Activated CD4-positive, alpha-beta T cell treated with anti-CD3 and anti-CD28 coated beads, Interleukin-2, amount 10 ng/mL, durations not matched to agents 24 days and 14 days (primary cell): ENCODE measurements around the gene FUT8. TPM values are rescaled to one million over a fixed set of nuclear protein-coding genes. Genes with fewer than 3 reads are reported as not detected.

Source experiments
- DNase-seq: peaks from one replicate; pipeline ENCODE4 v3.0.0; 2022
- H3K27ac Mint-ChIP-seq: one replicate; pipeline ENCODE4 v1.8.0; 2022; ENCODE audit warnings: mild to moderate bottlenecking, mixed read lengths
- H3K27me3 Mint-ChIP-seq: one replicate; pipeline ENCODE4 v1.8.0; 2022; ENCODE audit warnings: mixed read lengths
- H3K36me3 Mint-ChIP-seq: one replicate; pipeline ENCODE4 v1.8.0; 2022; ENCODE audit warnings: low read depth, mild to moderate bottlenecking, mixed read lengths
- H3K4me1 Mint-ChIP-seq: one replicate; pipeline ENCODE4 v1.8.0; 2021; ENCODE audit warnings: mixed read lengths
- H3K4me3 Mint-ChIP-seq: one replicate; pipeline ENCODE4 v1.8.0; 2022; ENCODE audit warnings: mild to moderate bottlenecking, moderate library complexity, mixed read lengths
- H3K9me3 Mint-ChIP-seq: one replicate; pipeline ENCODE4 v1.8.0; 2021; ENCODE audit warnings: mixed read lengths
- intact Hi-C: fragments of 100-400 bp; cut with micrococcal nuclease; formaldehyde crosslinking; loops from one replicate; pipeline ENCODE4 v1.15.1; 2023
- total RNA-seq: library from RNA; stranded (reverse); gene quantifications from 2 replicates; pipeline ENCODE4 v1.2.3, GENCODE V29; 2022

FUT8 gene
- total RNA-seq, 1 donor from 2014 or later = 137 TPM

- peaks cover 5% of the 10 kb centered on the region for H3K9me3 Mint-ChIP-seq
- intact Hi-C loops = no loop called here
- DNase-seq = no peak
- H3K4me3 Mint-ChIP-seq = no peak overlapping the region
- H3K27me3 Mint-ChIP-seq = peaks cover 4% of the 10 kb centered on the region
- no peaks in the 10 kb centered on the region for H3K4me1 Mint-ChIP-seq
- H3K36me3 Mint-ChIP-seq = no peaks in the 10 kb centered on the region
- no peak overlapping the region for H3K27ac Mint-ChIP-seq
Measured at GRCh38 chr14:65755331-65755730, 342.8 kb downstream of the FUT8 start.

DNA sequence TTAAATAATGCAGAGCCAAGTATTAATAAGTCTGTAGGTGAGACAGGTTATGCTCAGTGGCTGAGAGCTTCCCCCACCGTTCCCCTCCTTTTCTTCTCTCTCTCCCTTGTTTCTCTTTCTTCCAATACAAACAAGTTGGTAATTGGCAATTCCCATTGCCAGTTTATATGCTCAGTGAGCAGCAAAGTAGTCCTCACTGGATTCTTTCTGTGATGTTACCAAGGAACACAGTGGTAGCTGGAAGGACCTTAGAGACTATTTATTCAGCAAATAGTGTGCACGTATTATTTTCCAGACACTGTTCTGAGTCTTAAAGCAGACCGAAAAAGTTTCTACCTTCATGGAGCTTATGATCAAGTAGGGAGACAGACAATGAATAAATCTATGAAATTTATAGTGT, 344.4 kb downstream of the FUT8 start:
- Mint-ChIP-seq H3K27me3 (peaks cover 4% of the 10 kb centered on the region), H3K27ac (no peak overlapping the region), H3K4me1 (no peaks in the 10 kb centered on the region), H3K4me3 (no peak overlapping the region), H3K9me3 (peaks cover 5% of the 10 kb centered on the region), H3K36me3 (no peaks in the 10 kb centered on the region)
- no peak for DNase-seq
- intact Hi-C loops = no loop called here

DNA sequence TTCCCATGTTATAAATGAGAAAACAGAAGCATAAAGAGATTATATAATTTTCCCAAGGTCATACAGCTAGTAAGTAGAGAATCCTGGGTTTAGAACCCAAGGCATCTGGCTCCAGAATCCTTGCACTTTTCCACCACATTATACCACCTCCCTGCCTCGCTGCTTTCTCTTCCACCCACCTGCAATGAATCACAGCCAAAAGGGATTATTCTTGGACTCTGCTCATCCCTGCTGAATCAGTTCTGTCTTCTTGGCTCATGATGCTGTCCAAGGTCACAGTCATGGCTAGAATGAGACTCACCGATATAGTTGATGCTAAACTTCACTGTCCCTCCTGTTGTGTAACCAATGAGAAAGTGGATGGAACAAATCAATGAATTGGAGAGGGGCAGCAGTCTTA, 356.6 kb downstream of the FUT8 start:
- Mint-ChIP-seq H3K4me1 (no peaks in the 10 kb centered on the region), H3K36me3 (no peaks in the 10 kb centered on the region), H3K9me3 (peaks cover 12% of the 10 kb centered on the region), H3K27ac (no peak overlapping the region), H3K4me3 (no peak overlapping the region), H3K27me3 (peaks cover 8% of the 10 kb centered on the region)
- intact Hi-C loops = no loop called here
- no peak for DNase-seq

- Mint-ChIP-seq H3K27me3 (peaks cover 11% of the 10 kb centered on the region), H3K9me3 (peaks cover 12% of the 10 kb centered on the region), H3K4me3 (no peak overlapping the region), H3K36me3 (no peaks in the 10 kb centered on the region), H3K27ac (no peak overlapping the region), H3K4me1 (no peaks in the 10 kb centered on the region)
- no peak for DNase-seq
- intact Hi-C loops = no loop called here
Measured at GRCh38 chr14:65770681-65771080, 358.2 kb downstream of the FUT8 start.

DNA sequence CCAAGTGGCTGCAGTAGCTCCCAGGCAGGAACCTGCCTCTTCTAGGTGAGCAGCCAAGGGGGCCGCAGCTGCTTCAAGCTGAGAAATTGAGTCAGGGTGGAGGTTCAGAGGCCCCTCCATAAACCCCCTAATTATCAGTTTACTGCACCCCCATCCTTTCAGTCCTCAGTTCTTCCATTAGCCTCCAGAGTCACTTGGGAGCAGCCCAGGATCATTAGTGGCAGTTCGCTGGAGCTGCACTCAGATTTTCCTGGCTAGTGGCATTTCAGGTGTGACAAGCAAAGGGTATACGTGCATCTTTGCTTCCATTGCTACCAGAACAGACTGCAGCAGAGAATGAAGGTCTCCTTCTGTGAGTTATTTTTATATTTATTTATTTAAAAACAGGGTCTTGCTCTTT, 358.7 kb downstream of the FUT8 start:
- H3K27me3 Mint-ChIP-seq = peaks cover 11% of the 10 kb centered on the region
- intact Hi-C loops = no loop called here
- H3K36me3 Mint-ChIP-seq = no peaks in the 10 kb centered on the region
- no peak overlapping the region for H3K4me3 Mint-ChIP-seq
- H3K27ac Mint-ChIP-seq = no peak overlapping the region
- no peak for DNase-seq
- H3K4me1 Mint-ChIP-seq = no peaks in the 10 kb centered on the region
- peaks cover 7% of the 10 kb centered on the region for H3K9me3 Mint-ChIP-seq

DNA sequence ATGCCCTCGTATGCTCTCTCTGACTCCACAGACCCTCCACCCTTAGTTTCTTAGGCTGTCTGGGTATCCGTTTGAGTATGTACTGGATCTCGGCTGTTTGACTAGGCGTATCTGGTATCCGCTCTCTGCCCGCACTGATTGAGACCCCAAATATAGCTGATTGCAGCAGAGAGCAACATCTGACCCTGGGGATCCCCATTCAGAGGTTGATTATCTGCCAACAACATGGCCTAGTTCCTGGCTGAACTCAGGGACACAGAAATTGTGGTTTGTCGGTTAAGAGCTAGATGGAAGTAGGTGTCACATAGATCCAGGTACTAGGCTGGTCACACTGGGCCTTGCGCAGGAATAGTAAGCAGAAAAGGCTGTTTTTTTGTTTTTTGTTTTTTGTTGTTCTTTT, 359.9 kb downstream of the FUT8 start:
- Mint-ChIP-seq H3K36me3 (no peaks in the 10 kb centered on the region), H3K27me3 (peaks cover 10% of the 10 kb centered on the region), H3K27ac (no peak overlapping the region), H3K4me1 (no peaks in the 10 kb centered on the region), H3K9me3 (peaks cover 3% of the 10 kb centered on the region), H3K4me3 (no peak overlapping the region)
- no peak for DNase-seq
- intact Hi-C loops = no loop called here

DNA sequence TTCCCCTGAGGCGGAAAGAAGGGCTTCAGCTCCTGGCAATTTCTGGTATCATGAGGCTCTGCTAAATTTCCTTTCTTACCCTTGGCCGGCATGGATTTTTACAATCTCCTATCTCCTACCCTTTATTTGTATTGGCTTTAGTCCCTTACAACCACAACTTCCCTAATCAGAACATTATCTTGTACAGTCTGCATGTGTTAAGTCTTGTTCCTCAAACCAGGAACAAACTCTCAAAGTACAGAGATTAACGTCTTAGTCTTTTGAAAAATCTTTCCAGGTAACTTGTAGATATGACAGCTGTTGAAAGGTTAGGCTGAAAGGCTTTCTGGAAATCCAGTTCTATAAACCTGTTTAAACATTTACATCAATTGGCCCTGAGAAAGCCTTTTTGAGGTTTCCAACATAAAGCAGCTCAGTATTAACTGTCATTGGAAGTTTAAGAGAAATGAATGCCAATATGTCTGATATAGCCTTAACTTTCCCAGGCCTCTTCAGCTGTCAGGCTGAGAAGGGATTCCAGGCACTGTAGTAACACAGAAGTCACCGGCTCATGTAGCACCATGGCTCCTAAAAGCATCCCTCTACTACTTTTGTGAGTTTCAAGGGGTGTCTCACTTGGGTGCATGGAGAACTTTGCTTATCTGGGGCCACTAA, 360.5 kb downstream of the FUT8 start:
- Mint-ChIP-seq H3K27ac (no peak overlapping the region), H3K9me3 (peaks cover 3% of the 10 kb centered on the region), H3K36me3 (no peaks in the 10 kb centered on the region), H3K27me3 (peaks cover 9% of the 10 kb centered on the region), H3K4me3 (no peak overlapping the region), H3K4me1 (no peaks in the 10 kb centered on the region)
- intact Hi-C loops = no loop called here
- DNase-seq = no peak

DNA sequence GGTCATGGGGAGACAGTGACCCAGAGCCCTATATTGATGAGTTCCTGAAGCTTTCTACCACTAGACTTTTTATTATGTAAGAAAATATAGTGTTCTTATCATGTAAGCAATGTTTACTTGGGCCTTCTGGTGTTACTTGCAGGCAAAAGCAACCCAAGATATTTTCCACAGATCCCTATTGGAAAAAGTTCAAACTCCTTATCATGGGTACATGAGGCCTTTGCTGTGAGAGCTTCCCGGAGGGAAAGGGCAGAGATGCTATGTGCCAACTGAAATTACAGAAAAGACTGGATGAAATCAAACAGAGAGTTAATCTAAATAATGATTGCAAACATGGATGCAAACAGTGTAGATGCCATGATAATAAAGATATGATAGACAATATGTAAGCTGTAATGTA, 361.5 kb downstream of the FUT8 start:
- Mint-ChIP-seq H3K36me3 (no peaks in the 10 kb centered on the region), H3K27ac (no peak overlapping the region), H3K9me3 (peaks cover 3% of the 10 kb centered on the region), H3K27me3 (peaks cover 12% of the 10 kb centered on the region), H3K4me3 (no peak overlapping the region), H3K4me1 (no peaks in the 10 kb centered on the region)
- intact Hi-C loops = no loop called here
- no peak for DNase-seq

DNA sequence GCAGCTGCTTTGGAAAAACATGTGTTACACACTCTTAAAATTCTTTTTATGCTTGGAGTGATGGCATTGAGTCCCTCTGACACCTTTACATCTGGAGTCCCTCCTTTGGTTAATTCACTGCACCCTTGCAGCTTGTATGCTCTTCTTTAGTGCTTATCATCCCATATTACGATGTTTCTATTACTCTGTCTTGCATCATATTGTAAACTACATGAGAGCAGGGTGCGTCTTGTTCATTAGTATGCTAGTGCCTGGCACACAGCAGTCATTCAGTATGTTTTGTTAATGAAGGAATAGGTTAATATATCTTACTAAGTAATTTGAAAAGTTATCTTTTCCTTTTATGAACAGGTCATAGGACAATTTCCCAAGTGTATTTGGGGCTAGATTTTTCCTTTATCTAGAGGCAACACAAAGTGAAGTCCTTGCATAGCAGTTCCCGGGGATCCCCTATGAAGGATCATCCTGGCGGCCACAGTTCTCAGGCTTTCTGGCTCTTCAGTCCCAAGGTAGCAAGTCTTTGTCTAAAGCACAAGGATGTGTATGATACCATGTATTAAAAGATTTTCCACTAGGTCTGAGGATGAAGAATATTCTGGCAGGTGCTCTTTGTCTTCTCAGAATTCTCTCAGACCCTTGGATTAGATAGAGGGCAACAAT, 363.8 kb downstream of the FUT8 start:
- DNase-seq = no peak
- Mint-ChIP-seq H3K27ac (no peak overlapping the region), H3K9me3 (no peaks in the 10 kb centered on the region), H3K36me3 (no peaks in the 10 kb centered on the region), H3K4me1 (no peaks in the 10 kb centered on the region), H3K27me3 (peaks cover 25% of the 10 kb centered on the region), H3K4me3 (no peak overlapping the region)
- intact Hi-C loops = no loop called here

DNA sequence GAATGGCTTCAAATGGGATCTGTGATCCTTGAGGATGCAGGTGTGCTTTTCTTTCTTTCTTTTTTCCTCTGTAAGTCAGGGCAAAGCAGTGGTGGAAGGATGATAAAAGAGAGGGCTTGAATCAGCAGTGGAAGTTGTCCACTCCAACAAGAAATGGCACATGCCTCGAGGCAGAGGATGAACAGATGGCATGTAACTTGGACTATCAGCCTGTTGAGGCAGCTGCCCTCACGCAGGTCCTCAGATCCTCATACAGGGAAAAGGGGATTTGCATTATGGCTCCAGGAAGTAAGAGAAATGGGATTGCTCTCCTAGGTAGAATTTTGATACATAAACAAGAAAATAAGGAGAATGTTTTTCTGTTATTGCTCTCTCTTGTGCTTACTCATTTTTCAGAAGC, 368.0 kb downstream of the FUT8 start:
- H3K9me3 Mint-ChIP-seq = no peaks in the 10 kb centered on the region
- H3K27me3 Mint-ChIP-seq = peaks cover 44% of the 10 kb centered on the region
- H3K27ac Mint-ChIP-seq = no peak overlapping the region
- intact Hi-C loops = no loop called here
- no peak for DNase-seq
- no peaks in the 10 kb centered on the region for H3K36me3 Mint-ChIP-seq
- no peaks in the 10 kb centered on the region for H3K4me1 Mint-ChIP-seq
- H3K4me3 Mint-ChIP-seq = no peak overlapping the region

DNA sequence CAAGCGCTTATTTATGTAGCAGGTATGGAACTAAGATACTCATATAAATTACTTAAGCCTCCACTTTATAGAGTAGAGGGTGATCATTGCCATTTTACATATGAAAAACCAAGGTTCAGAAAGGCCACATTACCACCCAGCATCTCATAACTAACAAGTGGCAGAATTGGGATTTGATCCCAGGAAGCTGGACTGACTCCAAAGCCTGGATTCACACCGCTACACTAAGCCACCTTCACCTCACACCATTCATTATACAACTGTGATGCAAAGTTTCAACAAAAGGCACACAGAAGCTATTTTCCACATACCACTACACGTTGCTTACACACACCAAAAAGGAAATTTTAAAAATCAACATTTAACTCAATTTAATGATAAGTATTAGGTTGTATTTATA, 370.6 kb downstream of the FUT8 start:
- H3K4me1 Mint-ChIP-seq = no peaks in the 10 kb centered on the region
- DNase-seq = no peak
- H3K9me3 Mint-ChIP-seq = no peaks in the 10 kb centered on the region
- H3K27me3 Mint-ChIP-seq = peaks cover 56% of the 10 kb centered on the region
- intact Hi-C loops = no loop called here
- no peak overlapping the region for H3K4me3 Mint-ChIP-seq
- no peak overlapping the region for H3K27ac Mint-ChIP-seq
- no peaks in the 10 kb centered on the region for H3K36me3 Mint-ChIP-seq

- H3K9me3 Mint-ChIP-seq = no peaks in the 10 kb centered on the region
- peaks cover 53% of the 10 kb centered on the region for H3K27me3 Mint-ChIP-seq
- no peak overlapping the region for H3K4me3 Mint-ChIP-seq
- DNase-seq = no peak
- no peaks in the 10 kb centered on the region for H3K36me3 Mint-ChIP-seq
- intact Hi-C loops = no loop called here
- H3K27ac Mint-ChIP-seq = no peak overlapping the region
- H3K4me1 Mint-ChIP-seq = no peaks in the 10 kb centered on the region
Measured at GRCh38 chr14:65783576-65783975, 371.0 kb downstream of the FUT8 start.

- intact Hi-C loops = no loop called here
- no peak for DNase-seq
- no peak overlapping the region for H3K27ac Mint-ChIP-seq
- H3K36me3 Mint-ChIP-seq = no peaks in the 10 kb centered on the region
- H3K4me1 Mint-ChIP-seq = no peaks in the 10 kb centered on the region
- no peak overlapping the region for H3K4me3 Mint-ChIP-seq
- no peaks in the 10 kb centered on the region for H3K9me3 Mint-ChIP-seq
- H3K27me3 Mint-ChIP-seq = peaks cover 50% of the 10 kb centered on the region
Measured at GRCh38 chr14:65784574-65784973, 372.0 kb downstream of the FUT8 start.

DNA sequence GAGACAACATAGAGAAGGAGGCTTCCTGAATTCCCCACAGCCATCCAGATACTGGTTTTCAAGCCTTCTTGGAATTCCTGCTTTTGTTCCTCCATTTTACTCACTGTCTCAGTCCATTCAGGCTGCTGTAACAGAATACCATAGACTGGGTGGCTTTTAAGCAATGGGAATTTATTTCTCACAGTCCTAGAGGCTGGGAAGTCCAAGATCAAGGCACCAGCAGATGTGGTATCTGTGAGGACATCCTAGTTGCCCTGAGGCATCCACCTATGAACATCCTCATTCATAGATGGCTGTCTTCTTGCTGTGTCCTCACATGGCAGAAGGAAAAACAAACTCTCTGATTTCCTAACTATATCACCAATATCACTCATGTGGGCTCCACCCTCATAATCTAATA, 374.9 kb downstream of the FUT8 start:
- intact Hi-C loops = no loop called here
- H3K9me3 Mint-ChIP-seq = no peaks in the 10 kb centered on the region

DNA sequence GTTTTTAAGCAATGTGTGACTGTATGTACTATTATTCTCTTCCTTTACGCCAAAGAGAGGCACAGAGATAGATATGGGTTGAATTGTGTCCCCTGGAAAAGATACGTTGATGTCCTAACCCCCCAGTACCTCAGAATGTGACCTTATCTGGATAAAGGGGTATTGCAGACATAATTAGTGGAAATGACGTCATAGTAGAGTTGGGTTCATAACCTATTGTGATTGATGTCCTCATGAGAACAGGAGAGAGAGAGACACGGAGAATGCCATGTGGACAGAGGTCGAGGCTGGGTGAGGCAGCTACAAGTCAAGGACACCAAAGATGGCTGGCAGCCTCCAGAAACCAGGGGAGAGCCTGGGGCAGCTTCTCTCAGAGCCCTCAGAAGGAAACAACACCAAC, 376.3 kb downstream of the FUT8 start:
- no peak for DNase-seq
- intact Hi-C loops = no loop called here
- peaks cover 30% of the 10 kb centered on the region for H3K27me3 Mint-ChIP-seq
- H3K36me3 Mint-ChIP-seq = no peaks in the 10 kb centered on the region
- H3K27ac Mint-ChIP-seq = no peak overlapping the region
- no peaks in the 10 kb centered on the region for H3K9me3 Mint-ChIP-seq
- no peak overlapping the region for H3K4me3 Mint-ChIP-seq
- H3K4me1 Mint-ChIP-seq = no peaks in the 10 kb centered on the region

More for the DNA sequence above, 374.9 kb downstream of the FUT8 start:
- peaks cover 37% of the 10 kb centered on the region for H3K27me3 Mint-ChIP-seq
- no peaks in the 10 kb centered on the region for H3K36me3 Mint-ChIP-seq
- H3K4me3 Mint-ChIP-seq = no peak overlapping the region
- no peak overlapping the region for H3K27ac Mint-ChIP-seq
- no peaks in the 10 kb centered on the region for H3K4me1 Mint-ChIP-seq
- DNase-seq = no peak
